ENCODE measurements around the gene INVS.

- TF ChIP-seq CTCF (IDR thresholded peaks at IDR 0.05) (no peak), POLR2AphosphoS5 (IDR thresholded peaks at IDR 0.05; ENCODE audit: insufficient read depth in 1 of 2, low read depth in 1 of 2) (peak; percentile 90 to 94), POLR2A (IDR thresholded peaks at IDR 0.05) (peak in 1 of 2 donors; percentile 50)
These were observed at the start of gene INVS, which contains the start of gene ERP44 for GRCh38 chr9:100098887-100099721.
